ENCODE measurements around the gene PTPRN2.

PTPRN2 gene

GRCh38 chr7:158084555-158084954, 503.1 kb downstream of the PTPRN2 start:
- Histone ChIP-seq H3K4me3 (ENCODE audit: low read length) (no peak overlapping the region), H3K9ac (ENCODE audit: low read depth, low read length) (no peak overlapping the region), H3K4me2 (ENCODE audit: low read length) (no peak overlapping the region), H3K36me3 (ENCODE audit: insufficient read depth, low read length) (no peaks in the 10 kb centered on the region), H3K9me3 (replicated peaks; ENCODE audit: low read length) (peaks cover 16% of the 10 kb centered on the region), H3K4me1 (ENCODE audit: control insufficient read depth, insufficient read depth, low read length) (no peaks in the 10 kb centered on the region), H3K27me3 (ENCODE audit: control insufficient read depth, insufficient read depth, low read length) (no peaks in the 10 kb centered on the region)

GRCh38 chr7:158083526-158084310, 503.9 kb downstream of the PTPRN2 start:
- H3K36me3 ChIP-seq (ENCODE audit: insufficient read depth, low read length) = no peaks in the 10 kb centered on the region
- no peak overlapping the region for H3K4me3 ChIP-seq (ENCODE audit: low read length)
- no peaks in the 10 kb centered on the region for H3K4me1 ChIP-seq (ENCODE audit: control insufficient read depth, insufficient read depth, low read length)
- H3K4me2 ChIP-seq (ENCODE audit: low read length) = no peak overlapping the region
- no peaks in the 10 kb centered on the region for H3K27me3 ChIP-seq (ENCODE audit: control insufficient read depth, insufficient read depth, low read length)
- no peak overlapping the region for H3K9ac ChIP-seq (ENCODE audit: low read depth, low read length)
- H3K9me3 ChIP-seq (replicated peaks; ENCODE audit: low read length) = peaks cover 16% of the 10 kb centered on the region

- no peak overlapping the region for H3K4me3 ChIP-seq (ENCODE audit: low read length)
- H3K9ac ChIP-seq (ENCODE audit: low read depth, low read length) = no peak overlapping the region
- H3K9me3 ChIP-seq (replicated peaks; ENCODE audit: low read length) = peaks cover 21% of the 10 kb centered on the region
- no peaks in the 10 kb centered on the region for H3K4me1 ChIP-seq (ENCODE audit: control insufficient read depth, insufficient read depth, low read length)
- H3K36me3 ChIP-seq (ENCODE audit: insufficient read depth, low read length) = no peaks in the 10 kb centered on the region
- H3K4me2 ChIP-seq (ENCODE audit: low read length) = no peak overlapping the region
- no peaks in the 10 kb centered on the region for H3K27me3 ChIP-seq (ENCODE audit: control insufficient read depth, insufficient read depth, low read length)
Observed at GRCh38 chr7:158082761-158083160, 504.9 kb downstream of the PTPRN2 start.

GRCh38 chr7:158080899-158081445, 506.7 kb downstream of the PTPRN2 start:
- Histone ChIP-seq H3K9me3 (replicated peaks; ENCODE audit: low read length) (peaks cover 21% of the 10 kb centered on the region), H3K4me2 (ENCODE audit: low read length) (no peak overlapping the region), H3K4me3 (ENCODE audit: low read length) (no peak overlapping the region), H3K4me1 (ENCODE audit: control insufficient read depth, insufficient read depth, low read length) (no peaks in the 10 kb centered on the region), H3K36me3 (ENCODE audit: insufficient read depth, low read length) (no peaks in the 10 kb centered on the region), H3K27me3 (ENCODE audit: control insufficient read depth, insufficient read depth, low read length) (no peaks in the 10 kb centered on the region), H3K9ac (ENCODE audit: low read depth, low read length) (no peak overlapping the region)

GRCh38 chr7:158077934-158078910, 509.4 kb downstream of the PTPRN2 start:
- no peaks in the 10 kb centered on the region for H3K36me3 ChIP-seq (ENCODE audit: insufficient read depth, low read length)
- H3K4me2 ChIP-seq (ENCODE audit: low read length) = no peak overlapping the region
- H3K4me3 ChIP-seq (ENCODE audit: low read length) = no peak overlapping the region
- H3K9me3 ChIP-seq (replicated peaks; ENCODE audit: low read length) = peaks cover 21% of the 10 kb centered on the region
- H3K4me1 ChIP-seq (ENCODE audit: control insufficient read depth, insufficient read depth, low read length) = no peaks in the 10 kb centered on the region
- no peaks in the 10 kb centered on the region for H3K27me3 ChIP-seq (ENCODE audit: control insufficient read depth, insufficient read depth, low read length)
- H3K9ac ChIP-seq (ENCODE audit: low read depth, low read length) = no peak overlapping the region

- Histone ChIP-seq H3K4me2 (ENCODE audit: low read length) (no peak overlapping the region), H3K36me3 (ENCODE audit: insufficient read depth, low read length) (no peaks in the 10 kb centered on the region), H3K4me1 (ENCODE audit: control insufficient read depth, insufficient read depth, low read length) (no peaks in the 10 kb centered on the region), H3K4me3 (ENCODE audit: low read length) (no peak overlapping the region), H3K9ac (ENCODE audit: low read depth, low read length) (no peak overlapping the region), H3K9me3 (replicated peaks; ENCODE audit: low read length) (peaks cover 22% of the 10 kb centered on the region), H3K27me3 (ENCODE audit: control insufficient read depth, insufficient read depth, low read length) (no peaks in the 10 kb centered on the region)
Observed at GRCh38 chr7:158077151-158077840, 510.3 kb downstream of the PTPRN2 start.

GRCh38 chr7:158076656-158077055, 511.0 kb downstream of the PTPRN2 start:
- no peak overlapping the region for H3K4me2 ChIP-seq (ENCODE audit: low read length)
- H3K9ac ChIP-seq (ENCODE audit: low read depth, low read length) = no peak overlapping the region
- H3K4me3 ChIP-seq (ENCODE audit: low read length) = no peak overlapping the region
- H3K9me3 ChIP-seq (replicated peaks; ENCODE audit: low read length) = peaks cover 20% of the 10 kb centered on the region
- no peaks in the 10 kb centered on the region for H3K36me3 ChIP-seq (ENCODE audit: insufficient read depth, low read length)
- H3K27me3 ChIP-seq (ENCODE audit: control insufficient read depth, insufficient read depth, low read length) = no peaks in the 10 kb centered on the region
- no peaks in the 10 kb centered on the region for H3K4me1 ChIP-seq (ENCODE audit: control insufficient read depth, insufficient read depth, low read length)

- Histone ChIP-seq H3K4me3 (ENCODE audit: low read length) (no peak overlapping the region), H3K27me3 (ENCODE audit: control insufficient read depth, insufficient read depth, low read length) (no peaks in the 10 kb centered on the region), H3K4me1 (ENCODE audit: control insufficient read depth, insufficient read depth, low read length) (no peaks in the 10 kb centered on the region), H3K4me2 (ENCODE audit: low read length) (no peak overlapping the region), H3K36me3 (ENCODE audit: insufficient read depth, low read length) (no peaks in the 10 kb centered on the region), H3K9me3 (replicated peaks; ENCODE audit: low read length) (peaks cover 20% of the 10 kb centered on the region), H3K9ac (ENCODE audit: low read depth, low read length) (no peak overlapping the region)
Observed at GRCh38 chr7:158076215-158076614, 511.4 kb downstream of the PTPRN2 start.

GRCh38 chr7:158075633-158076001, 512.0 kb downstream of the PTPRN2 start:
- no peaks in the 10 kb centered on the region for H3K4me1 ChIP-seq (ENCODE audit: control insufficient read depth, insufficient read depth, low read length)
- H3K27me3 ChIP-seq (ENCODE audit: control insufficient read depth, insufficient read depth, low read length) = no peaks in the 10 kb centered on the region
- H3K36me3 ChIP-seq (ENCODE audit: insufficient read depth, low read length) = no peaks in the 10 kb centered on the region
- H3K4me2 ChIP-seq (ENCODE audit: low read length) = no peak overlapping the region
- no peak overlapping the region for H3K9ac ChIP-seq (ENCODE audit: low read depth, low read length)
- peaks cover 20% of the 10 kb centered on the region for H3K9me3 ChIP-seq (replicated peaks; ENCODE audit: low read length)
- H3K4me3 ChIP-seq (ENCODE audit: low read length) = no peak overlapping the region

- Histone ChIP-seq H3K27me3 (ENCODE audit: control insufficient read depth, insufficient read depth, low read length) (no peaks in the 10 kb centered on the region), H3K9ac (ENCODE audit: low read depth, low read length) (no peak overlapping the region), H3K36me3 (ENCODE audit: insufficient read depth, low read length) (no peaks in the 10 kb centered on the region), H3K4me3 (ENCODE audit: low read length) (no peak overlapping the region), H3K9me3 (replicated peaks; ENCODE audit: low read length) (peaks cover 20% of the 10 kb centered on the region), H3K4me2 (ENCODE audit: low read length) (no peak overlapping the region), H3K4me1 (ENCODE audit: control insufficient read depth, insufficient read depth, low read length) (no peaks in the 10 kb centered on the region)
Observed at GRCh38 chr7:158074896-158075632, 512.6 kb downstream of the PTPRN2 start.
